Right atrium auricular region (tissue), 2 donors: ENCODE measurements around the gene KRT7. TPM values are rescaled to one million over a fixed set of nuclear protein-coding genes. Genes with fewer than 3 reads are reported as not detected.

Source experiments
- DNase-seq: peaks from one replicate; pipeline ENCODE4 v3.0.0-alpha.2; 2019; ENCODE audit warnings: low spot score
- H3K27ac ChIP-seq, 2 donors: fragments of 200-600 bp; sonication (generic); 1 replicate in 1 of 2; 2 replicates in 1 of 2; pipeline ENCODE4 v1.5.1; 2016 to 2019
- H3K27me3 ChIP-seq, 2 donors: fragments of 200-600 bp; sonication (generic); one replicate each; pipeline versions ENCODE4 v1.5.1 to v1.6.0; 2017 to 2019
- H3K36me3 ChIP-seq: fragments of 200-600 bp; sonication (generic); one replicate; pipeline ENCODE4 v1.5.1; 2016
- H3K4me1 ChIP-seq, 2 donors: fragments of 200-600 bp; sonication (generic); one replicate each; pipeline versions ENCODE4 v1.5.1 to v1.6.0; 2017 to 2019
- H3K4me3 ChIP-seq, 2 donors: fragments of 200-600 bp; sonication (generic); 1 replicate in 1 of 2; 2 replicates in 1 of 2; pipeline ENCODE4 v1.5.1; 2017 to 2019; ENCODE audit warnings: mild to moderate bottlenecking in 1 of 2, moderate library complexity in 1 of 2
- H3K9me3 ChIP-seq, 2 donors: fragments of 200-600 bp; sonication (generic); one replicate each; pipeline ENCODE4 v1.5.1; 2019
- total RNA-seq, 2 donors: library from RNA; depleted of rRNA; stranded (reverse); fragments of >200 nt; gene quantifications; one replicate each; pipeline ENCODE4 v1.1.0, GENCODE V29; 2016
- TF ChIP-seq, protein P1 (sequence below), 2 donors: fragments of 200-600 bp; sonication (generic); IDR thresholded peaks; one replicate each; pipeline ENCODE4 v1.5.1; 2019; ENCODE audit warnings: antibody characterized with exemption in 2 of 2

Gene KRT7
- total RNA-seq, 2 donors from 2014 or later = 14.7 to 58.4 TPM

DNA sequence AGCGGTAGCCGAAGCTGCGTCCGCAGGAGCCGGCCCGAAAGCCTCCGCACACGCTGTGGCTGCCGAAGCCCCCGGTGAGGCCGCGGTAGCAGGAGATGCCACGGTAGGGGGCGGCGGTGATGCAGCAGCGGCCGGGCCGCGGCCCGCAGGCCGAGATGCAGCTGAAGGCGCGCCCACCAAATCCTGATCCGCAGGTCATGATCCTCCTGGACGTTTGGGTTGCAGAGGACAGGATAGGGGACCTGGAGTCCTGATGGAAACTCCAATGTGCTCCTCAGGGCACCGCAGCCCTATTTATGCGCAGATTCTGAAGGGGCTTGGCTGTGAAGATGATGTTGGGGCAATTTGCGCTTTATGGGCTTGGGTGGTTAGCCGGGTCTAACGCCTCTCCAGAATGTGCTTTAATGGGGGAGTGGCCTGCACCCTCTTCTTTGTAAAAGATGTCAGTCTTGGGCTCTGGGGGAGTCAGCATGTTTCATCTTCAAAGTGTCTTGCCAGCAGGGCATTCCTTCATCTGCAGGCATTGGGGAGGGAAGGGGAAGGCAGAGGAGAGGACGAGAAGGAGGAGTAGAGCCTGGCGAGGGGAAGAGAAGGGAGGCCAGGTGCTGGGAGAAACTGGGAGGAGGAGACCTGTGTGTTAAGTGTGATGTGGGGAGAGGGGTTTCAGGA lies 58.4 kb downstream of the KRT7 start, which contains the start of gene KRT81:
Gene KRT81 (minus strand): TSS at position 268 of the 669 bp plus-strand sequence. CDS start 69 bp downstream, at position 199.
- Histone ChIP-seq H3K4me3 (no peak within 1 kb of the TSS), H3K27ac (no peak within 1 kb of the TSS), H3K4me1 (no peaks in the 10 kb centered on the region), H3K9me3 (no peaks in the 10 kb centered on the region), H3K36me3 (no peaks in the 10 kb centered on the region), H3K27me3 (no peaks in the 10 kb centered on the region)
- TF ChIP-seq, protein P1, sequence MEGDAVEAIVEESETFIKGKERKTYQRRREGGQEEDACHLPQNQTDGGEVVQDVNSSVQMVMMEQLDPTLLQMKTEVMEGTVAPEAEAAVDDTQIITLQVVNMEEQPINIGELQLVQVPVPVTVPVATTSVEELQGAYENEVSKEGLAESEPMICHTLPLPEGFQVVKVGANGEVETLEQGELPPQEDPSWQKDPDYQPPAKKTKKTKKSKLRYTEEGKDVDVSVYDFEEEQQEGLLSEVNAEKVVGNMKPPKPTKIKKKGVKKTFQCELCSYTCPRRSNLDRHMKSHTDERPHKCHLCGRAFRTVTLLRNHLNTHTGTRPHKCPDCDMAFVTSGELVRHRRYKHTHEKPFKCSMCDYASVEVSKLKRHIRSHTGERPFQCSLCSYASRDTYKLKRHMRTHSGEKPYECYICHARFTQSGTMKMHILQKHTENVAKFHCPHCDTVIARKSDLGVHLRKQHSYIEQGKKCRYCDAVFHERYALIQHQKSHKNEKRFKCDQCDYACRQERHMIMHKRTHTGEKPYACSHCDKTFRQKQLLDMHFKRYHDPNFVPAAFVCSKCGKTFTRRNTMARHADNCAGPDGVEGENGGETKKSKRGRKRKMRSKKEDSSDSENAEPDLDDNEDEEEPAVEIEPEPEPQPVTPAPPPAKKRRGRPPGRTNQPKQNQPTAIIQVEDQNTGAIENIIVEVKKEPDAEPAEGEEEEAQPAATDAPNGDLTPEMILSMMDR (IDR thresholded peaks at IDR 0.05) = no peak
- no peak for DNase-seq

DNA sequence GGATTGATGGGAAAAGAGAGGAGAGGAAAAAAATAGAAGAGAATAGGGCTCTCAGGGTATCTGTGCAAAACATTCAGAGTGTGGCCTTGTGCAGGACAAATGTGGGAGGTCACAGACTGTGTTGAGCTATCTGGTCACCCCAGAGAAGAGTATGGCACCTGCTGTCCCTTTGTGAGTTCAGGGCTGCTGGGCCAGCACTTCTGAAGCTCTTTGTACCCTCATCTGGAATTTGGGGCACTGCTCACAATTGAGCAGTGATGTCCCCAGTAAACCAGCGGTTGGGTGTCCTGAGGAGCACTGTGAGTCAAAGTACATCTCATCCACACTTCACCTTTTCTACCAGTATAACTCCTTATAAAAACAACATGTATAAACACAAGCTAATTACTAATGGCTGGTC lies 60.9 kb downstream of the KRT7 start:
- H3K36me3 ChIP-seq = no peaks in the 10 kb centered on the region
- no peak for DNase-seq
- TF ChIP-seq, protein P1 (IDR thresholded peaks at IDR 0.05) = no peak
- H3K9me3 ChIP-seq = no peaks in the 10 kb centered on the region
- H3K27ac ChIP-seq = no peak overlapping the region
- H3K4me3 ChIP-seq = no peak overlapping the region
- H3K4me1 ChIP-seq = no peaks in the 10 kb centered on the region
- H3K27me3 ChIP-seq = no peaks in the 10 kb centered on the region

DNA sequence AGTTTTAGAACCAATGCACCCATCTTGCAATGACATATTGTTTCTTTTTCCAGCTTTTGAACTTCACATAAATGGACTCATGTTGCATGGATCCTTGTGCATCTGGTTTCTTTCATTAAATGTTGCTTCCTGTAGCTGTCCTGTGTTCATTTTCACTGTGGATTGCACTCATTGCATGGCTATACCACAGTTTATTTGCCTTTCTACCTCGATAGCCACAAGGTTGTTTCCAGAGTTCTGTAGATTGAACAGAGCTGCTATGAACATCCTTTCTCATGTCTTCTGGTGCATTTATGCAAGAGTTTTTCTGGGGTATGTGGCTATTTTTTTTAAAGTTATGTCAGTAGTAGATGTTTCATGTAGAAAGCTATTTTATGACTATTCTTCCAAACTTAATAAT lies 61.8 kb downstream of the KRT7 start:
- TF ChIP-seq, protein P1 (IDR thresholded peaks at IDR 0.05) = no peak
- Histone ChIP-seq H3K4me3 (no peak overlapping the region), H3K36me3 (no peaks in the 10 kb centered on the region), H3K4me1 (no peaks in the 10 kb centered on the region), H3K27ac (no peak overlapping the region), H3K27me3 (no peaks in the 10 kb centered on the region), H3K9me3 (no peaks in the 10 kb centered on the region)
- no peak for DNase-seq

DNA sequence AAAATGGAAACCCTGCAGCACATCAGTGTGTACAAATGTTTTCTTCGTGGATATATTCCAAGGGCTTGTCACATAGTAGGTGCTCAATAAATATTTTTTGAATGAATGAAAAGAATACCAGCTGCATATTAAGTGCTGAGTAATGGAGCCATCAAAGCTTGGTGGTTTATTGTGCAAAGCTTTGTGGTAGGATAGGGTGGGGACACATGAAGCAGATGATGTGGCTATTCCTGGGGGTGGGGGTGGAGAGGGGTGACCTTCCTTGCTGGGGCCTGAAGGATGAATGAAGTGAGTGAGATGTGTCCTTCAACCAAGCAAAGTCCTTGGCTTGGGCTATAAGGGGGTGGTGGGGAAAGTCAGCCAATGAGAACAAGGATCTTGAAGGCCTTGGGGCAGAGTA lies 62.6 kb downstream of the KRT7 start:
- H3K27me3 ChIP-seq = no peaks in the 10 kb centered on the region
- no peaks in the 10 kb centered on the region for H3K4me1 ChIP-seq
- H3K4me3 ChIP-seq = no peak overlapping the region
- TF ChIP-seq, protein P1 (IDR thresholded peaks at IDR 0.05) = no peak
- H3K9me3 ChIP-seq = no peaks in the 10 kb centered on the region
- H3K36me3 ChIP-seq = no peaks in the 10 kb centered on the region
- no peak overlapping the region for H3K27ac ChIP-seq
- DNase-seq = no peak

DNA sequence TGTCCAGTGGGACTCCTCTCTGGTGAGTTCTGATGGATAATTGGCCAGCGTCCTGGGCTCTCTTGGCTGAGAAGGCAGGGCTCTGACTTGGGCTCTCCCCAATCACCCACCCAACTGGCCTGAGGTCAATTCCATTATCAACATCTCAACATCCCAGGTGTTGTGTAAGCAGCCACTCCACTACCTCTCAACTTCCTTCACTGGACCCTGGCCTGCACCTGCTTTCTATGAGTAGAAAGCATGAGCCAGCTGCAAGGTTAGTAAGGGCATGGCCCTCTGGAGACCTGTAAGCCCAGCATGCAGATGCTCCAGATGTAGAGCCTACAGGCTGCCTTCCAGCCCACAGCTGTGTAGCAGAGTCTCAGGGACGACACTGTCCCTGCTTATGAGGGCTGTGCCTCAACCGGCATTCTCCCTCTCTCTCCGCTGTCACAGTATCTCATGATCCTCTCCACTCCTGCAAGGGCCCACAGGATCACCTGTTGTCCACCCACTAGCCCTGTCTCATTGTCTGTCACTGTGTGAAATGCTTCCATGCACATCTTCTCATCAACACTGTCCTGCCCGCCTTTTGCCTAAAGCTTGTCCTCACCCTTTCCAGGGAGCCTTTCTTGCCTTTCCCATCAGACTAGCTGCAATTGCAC lies 63.7 kb downstream of the KRT7 start:
- Histone ChIP-seq H3K4me1 (no peaks in the 10 kb centered on the region), H3K36me3 (no peaks in the 10 kb centered on the region), H3K9me3 (no peaks in the 10 kb centered on the region), H3K4me3 (no peak overlapping the region), H3K27me3 (no peaks in the 10 kb centered on the region), H3K27ac (no peak overlapping the region)
- TF ChIP-seq, protein P1 (IDR thresholded peaks at IDR 0.05) = no peak
- DNase-seq = no peak

Other genes starting within 250 kb of the KRT7 start
- gene TAMALIN, start 226.3 kb upstream of the KRT7 start, total RNA-seq = 10 to 100 TPM; 17.6 to 23.2 TPM
- gene NR4A1, start 181.8 kb upstream of the KRT7 start, total RNA-seq = 100 to 1,000 TPM; 150 to 238 TPM
- gene ATG101, start 163.3 kb upstream of the KRT7 start, total RNA-seq = 10 to 100 TPM; 26.8 to 36.9 TPM
- 1 to 10 TPM in 1 of 2 donors, under 1 TPM in 1; 0.44 to 3.2 TPM for gene SMIM41, start 153.5 kb upstream of the KRT7 start, total RNA-seq
- gene KRT80, start 41.2 kb upstream of the KRT7 start, total RNA-seq = 1 to 10 TPM in 1 of 2 donors, under 1 TPM in 1; 0.30 to 1.5 TPM
- gene KRT86, start 41.4 kb downstream of the KRT7 start, total RNA-seq = not detected
- not detected for gene KRT81, start 58.3 kb downstream of the KRT7 start, total RNA-seq
- gene KRT83, start 88.2 kb downstream of the KRT7 start, total RNA-seq = not detected
- not detected for gene KRT85, start 134.2 kb downstream of the KRT7 start, total RNA-seq
- under 1 TPM in 1 of 2 donors, not detected in 1; 0.28 TPM for gene KRT84, start 152.4 kb downstream of the KRT7 start, total RNA-seq
- not detected for gene KRT82, start 173.1 kb downstream of the KRT7 start, total RNA-seq
- gene KRT75, start 201.1 kb downstream of the KRT7 start, total RNA-seq = not detected
- gene KRT6B, start 218.9 kb downstream of the KRT7 start, total RNA-seq = not detected
- not detected for gene KRT6C, start 240.6 kb downstream of the KRT7 start, total RNA-seq